ENCODE results near the gene MRC2. TPM values are rescaled to one million over a fixed set of nuclear protein-coding genes. Genes with fewer than 3 reads are reported as not detected.

MRC2 gene
- total and polyA plus RNA-seq, 9 of the 15 experiments (the other 6 are each of a cell fraction or from before 2014, with no cell fraction given), result 0.28 to 11.5 (median 6.6) TPM

DNA sequence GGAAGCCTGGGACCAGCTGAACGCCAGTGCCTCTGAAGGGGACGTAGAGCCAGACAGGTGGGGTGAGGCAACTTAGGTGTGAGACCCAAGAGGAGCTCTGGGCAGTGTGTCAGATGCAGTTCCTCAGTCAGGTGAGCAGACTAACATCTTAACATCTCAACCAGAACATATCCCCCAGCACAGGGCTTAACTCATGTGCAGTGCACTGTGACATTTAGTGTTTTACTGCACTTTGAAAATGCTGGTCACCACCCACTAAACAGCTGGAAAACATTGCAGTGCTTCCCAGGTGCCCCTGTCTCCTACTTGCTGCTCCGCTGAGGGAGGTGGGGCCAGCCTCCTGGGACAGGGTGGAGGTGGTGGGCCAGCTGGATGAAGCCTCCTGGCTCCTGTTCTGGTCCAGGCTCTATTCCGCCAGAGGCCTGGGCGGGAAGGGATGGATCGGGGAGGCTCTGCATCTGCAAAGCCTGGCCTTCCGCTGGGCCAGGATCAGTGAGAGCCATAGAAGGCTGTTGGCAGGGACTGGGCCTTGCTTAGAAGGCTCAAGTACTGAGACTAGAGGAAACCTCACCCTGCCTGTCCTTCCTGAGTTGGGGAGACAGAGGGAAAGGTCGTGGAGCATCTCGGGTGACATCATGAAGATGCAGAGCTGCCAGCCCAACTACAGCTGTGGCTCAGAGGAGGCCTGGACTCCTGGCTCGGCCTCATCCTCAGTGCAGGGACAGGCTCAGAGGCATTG, 7.9 kb upstream of the MRC2 start:
- POLR2A ChIA-PET, result interaction anchor here (0.7 to 1.7 kb wide), 3 partner anchors 11 to 18 kb away, joined by 3 to 7 read pairs (median 4); no protein-coding TSS in a partner anchor
- no peaks in the 10 kb centered on the region for H3K79me2 ChIP-seq (ENCODE audit: control insufficient read depth, insufficient read depth, low read length)
- in situ Hi-C loops (cut with MboI) (no loop called here), intact Hi-C loops (cut with micrococcal nuclease) (no loop called here)
- no peaks in the 10 kb centered on the region for H3K9me3 ChIP-seq (replicated peaks; ENCODE audit: control insufficient read depth, insufficient read depth, low read depth, low read length)
- no peak overlapping the region for H3K27ac ChIP-seq (ENCODE audit: extremely low read depth, low read depth, low read length)
- H4K20me1 ChIP-seq (replicated peaks; ENCODE audit: control insufficient read depth, insufficient read depth, low read length), result peaks cover 4% of the 10 kb centered on the region; the same call in 1 of the 2 replicates
- H3K4me1 ChIP-seq (replicated peaks in 1 of 2; ENCODE audit: control insufficient read depth in 2 of 2, insufficient read depth in 2 of 2, low read length in 2 of 2), result no peaks in the 10 kb centered on the region; a peak in 1 of 5 replicates
- FAIRE-seq, result no peak
- no peak overlapping the region for H2AFZ ChIP-seq (ENCODE audit: low read depth, low read length)
- H3K9me1 ChIP-seq (ENCODE audit: control insufficient read depth, insufficient read depth, low read length), result no peaks in the 10 kb centered on the region
- peaks cover 0 to under 1% of the 10 kb centered on the region in 2 experiments; a peak in 2 of 5 replicates for H3K27me3 ChIP-seq (ENCODE audit: control insufficient read depth in 2 of 2, insufficient read depth in 2 of 2, low read length in 2 of 2)
- H3K4me3 ChIP-seq, result no peak overlapping the region
- H3K9ac ChIP-seq (ENCODE audit: insufficient read depth in 1 of 2, low read depth in 2 of 2, low read length in 2 of 2), result no peak overlapping the region
- no TSS peak for BruUV-seq (replicated peaks)
- no peak overlapping the region for H3K4me2 ChIP-seq (ENCODE audit: insufficient read depth, low read length)
- no peak for DNase-seq (ENCODE audit: extremely low read depth in 1 of 4, low spot score in 3 of 4)
- WGBS (ENCODE audit: insufficient coverage, low coverage, missing lambda C conversion rate), result 56% methylated on average over 9 of the region's 10 CpGs
- ATAC-seq, result no peak
- H3K36me3 ChIP-seq (ENCODE audit: control insufficient read depth, insufficient read depth, low read length), result peaks cover 5% of the 10 kb centered on the region; the same call in 2 of the 3 replicates
- CTCF ChIA-PET (ENCODE audit: low intra/inter-chr PET ratio), result no interaction called here
- TF ChIP-seq ZNF197 (CRISPR knock-in tag; IDR thresholded peaks at IDR 0.05; ENCODE audit: low read depth), result no peak
- TF ChIP-seq ZNF75A (CRISPR knock-in tag; IDR thresholded peaks at IDR 0.05), result no peak
- no peak for TF ChIP-seq ZC3H8 (IDR thresholded peaks at IDR 0.05)
- TF ChIP-seq, protein P1, sequence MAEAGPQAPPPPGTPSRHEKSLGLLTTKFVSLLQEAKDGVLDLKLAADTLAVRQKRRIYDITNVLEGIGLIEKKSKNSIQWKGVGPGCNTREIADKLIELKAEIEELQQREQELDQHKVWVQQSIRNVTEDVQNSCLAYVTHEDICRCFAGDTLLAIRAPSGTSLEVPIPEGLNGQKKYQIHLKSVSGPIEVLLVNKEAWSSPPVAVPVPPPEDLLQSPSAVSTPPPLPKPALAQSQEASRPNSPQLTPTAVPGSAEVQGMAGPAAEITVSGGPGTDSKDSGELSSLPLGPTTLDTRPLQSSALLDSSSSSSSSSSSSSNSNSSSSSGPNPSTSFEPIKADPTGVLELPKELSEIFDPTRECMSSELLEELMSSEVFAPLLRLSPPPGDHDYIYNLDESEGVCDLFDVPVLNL (CRISPR knock-in tag; IDR thresholded peaks at IDR 0.05; ENCODE audit: low read depth), result no peak
- TF ChIP-seq, protein P2, sequence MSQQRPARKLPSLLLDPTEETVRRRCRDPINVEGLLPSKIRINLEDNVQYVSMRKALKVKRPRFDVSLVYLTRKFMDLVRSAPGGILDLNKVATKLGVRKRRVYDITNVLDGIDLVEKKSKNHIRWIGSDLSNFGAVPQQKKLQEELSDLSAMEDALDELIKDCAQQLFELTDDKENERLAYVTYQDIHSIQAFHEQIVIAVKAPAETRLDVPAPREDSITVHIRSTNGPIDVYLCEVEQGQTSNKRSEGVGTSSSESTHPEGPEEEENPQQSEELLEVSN (IDR thresholded peaks at IDR 0.05; ENCODE audit: borderline replicate concordance in 1 of 2, extremely low read depth in 1 of 2, insufficient read depth in 1 of 2, insufficient read length in 1 of 2, low read depth in 1 of 2, low read length in 1 of 2, poor library complexity in 1 of 2, severe bottlenecking in 1 of 2), result no peak
- no peak for TF ChIP-seq ATF1 (CRISPR knock-in tag; IDR thresholded peaks at IDR 0.05)
- TF ChIP-seq ATF1 (tag; IDR thresholded peaks at IDR 0.05), result no peak
- TF ChIP-seq, protein P3, sequence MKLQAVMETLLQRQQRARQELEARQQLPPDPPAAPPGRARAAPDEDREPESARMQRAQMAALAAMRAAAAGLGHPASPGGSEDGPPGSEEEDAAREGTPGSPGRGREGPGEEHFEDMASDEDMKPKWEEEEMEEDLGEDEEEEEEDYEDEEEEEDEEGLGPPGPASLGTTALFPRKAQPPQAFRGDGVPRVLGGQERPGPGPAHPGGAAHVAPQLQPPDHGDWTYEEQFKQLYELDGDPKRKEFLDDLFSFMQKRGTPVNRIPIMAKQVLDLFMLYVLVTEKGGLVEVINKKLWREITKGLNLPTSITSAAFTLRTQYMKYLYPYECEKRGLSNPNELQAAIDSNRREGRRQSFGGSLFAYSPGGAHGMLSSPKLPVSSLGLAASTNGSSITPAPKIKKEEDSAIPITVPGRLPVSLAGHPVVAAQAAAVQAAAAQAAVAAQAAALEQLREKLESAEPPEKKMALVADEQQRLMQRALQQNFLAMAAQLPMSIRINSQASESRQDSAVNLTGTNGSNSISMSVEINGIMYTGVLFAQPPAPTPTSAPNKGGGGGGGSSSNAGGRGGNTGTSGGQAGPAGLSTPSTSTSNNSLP (IDR thresholded peaks at IDR 0.05; ENCODE audit: borderline replicate concordance, low read depth, low read length), result no peak
- TF ChIP-seq BRD9 (IDR thresholded peaks at IDR 0.05; ENCODE audit: low read depth, partially characterized antibody), result no peak
- no peak for TF ChIP-seq HDAC1 (IDR thresholded peaks at IDR 0.05)
- no peak for TF ChIP-seq NEUROD1 (IDR thresholded peaks at IDR 0.05; ENCODE audit: borderline replicate concordance, low read depth, low read length, partially characterized antibody)
- TF ChIP-seq, protein P4, sequence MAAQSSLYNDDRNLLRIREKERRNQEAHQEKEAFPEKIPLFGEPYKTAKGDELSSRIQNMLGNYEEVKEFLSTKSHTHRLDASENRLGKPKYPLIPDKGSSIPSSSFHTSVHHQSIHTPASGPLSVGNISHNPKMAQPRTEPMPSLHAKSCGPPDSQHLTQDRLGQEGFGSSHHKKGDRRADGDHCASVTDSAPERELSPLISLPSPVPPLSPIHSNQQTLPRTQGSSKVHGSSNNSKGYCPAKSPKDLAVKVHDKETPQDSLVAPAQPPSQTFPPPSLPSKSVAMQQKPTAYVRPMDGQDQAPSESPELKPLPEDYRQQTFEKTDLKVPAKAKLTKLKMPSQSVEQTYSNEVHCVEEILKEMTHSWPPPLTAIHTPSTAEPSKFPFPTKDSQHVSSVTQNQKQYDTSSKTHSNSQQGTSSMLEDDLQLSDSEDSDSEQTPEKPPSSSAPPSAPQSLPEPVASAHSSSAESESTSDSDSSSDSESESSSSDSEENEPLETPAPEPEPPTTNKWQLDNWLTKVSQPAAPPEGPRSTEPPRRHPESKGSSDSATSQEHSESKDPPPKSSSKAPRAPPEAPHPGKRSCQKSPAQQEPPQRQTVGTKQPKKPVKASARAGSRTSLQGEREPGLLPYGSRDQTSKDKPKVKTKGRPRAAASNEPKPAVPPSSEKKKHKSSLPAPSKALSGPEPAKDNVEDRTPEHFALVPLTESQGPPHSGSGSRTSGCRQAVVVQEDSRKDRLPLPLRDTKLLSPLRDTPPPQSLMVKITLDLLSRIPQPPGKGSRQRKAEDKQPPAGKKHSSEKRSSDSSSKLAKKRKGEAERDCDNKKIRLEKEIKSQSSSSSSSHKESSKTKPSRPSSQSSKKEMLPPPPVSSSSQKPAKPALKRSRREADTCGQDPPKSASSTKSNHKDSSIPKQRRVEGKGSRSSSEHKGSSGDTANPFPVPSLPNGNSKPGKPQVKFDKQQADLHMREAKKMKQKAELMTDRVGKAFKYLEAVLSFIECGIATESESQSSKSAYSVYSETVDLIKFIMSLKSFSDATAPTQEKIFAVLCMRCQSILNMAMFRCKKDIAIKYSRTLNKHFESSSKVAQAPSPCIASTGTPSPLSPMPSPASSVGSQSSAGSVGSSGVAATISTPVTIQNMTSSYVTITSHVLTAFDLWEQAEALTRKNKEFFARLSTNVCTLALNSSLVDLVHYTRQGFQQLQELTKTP (IDR thresholded peaks at IDR 0.05; ENCODE audit: low read depth in 1 of 2, partially characterized antibody in 2 of 2), result no peak
- no peak for TF ChIP-seq ZNF431 (CRISPR knock-in tag; IDR thresholded peaks at IDR 0.05)

Data from K562 (cell line).